Activated CD8-positive, alpha-beta T cell treated with anti-CD3 and anti-CD28 coated beads for 36 hours (primary cell): ENCODE data around the gene ZNF205. TPM values are rescaled to one million over a fixed set of nuclear protein-coding genes. Genes with fewer than 3 reads are reported as not detected.
"Not testable (repeated sequence)": the region's sequence is repeated elsewhere in the genome, so short reads cannot be mapped to it uniquely, and the experiment has no call there.

Experiments used
- ATAC-seq: fragments of 200-7000 bp; cut with Tn5 transposase; one replicate; pipeline ENCODE4 v1.10.0; 2021; ENCODE audit warnings: mild to moderate bottlenecking, moderate library complexity
- CTCF ChIA-PET: fragments of 350-600 bp; sonication (Branson Sonifier 250); formaldehyde crosslinking; loops from one replicate; lab custom pipeline; 2021; ENCODE audit warnings: antibody characterized with exemption; lab: Charles Lee
- POLR2A ChIA-PET: fragments of 350-600 bp; sonication (Branson Sonifier 250); formaldehyde crosslinking; loops from one replicate; lab custom pipeline; 2021; ENCODE audit warnings: antibody characterized with exemption; lab: Charles Lee
- DNase-seq: peaks from one replicate; pipeline ENCODE4 v3.0.0-alpha.2; 2020
- H3K27ac Mint-ChIP-seq: one replicate; pipeline ENCODE4 v1.8.0; 2021; ENCODE audit warnings: mild to moderate bottlenecking, mixed read lengths
- H3K27me3 Mint-ChIP-seq: one replicate; pipeline ENCODE4 v1.8.0; 2021; ENCODE audit warnings: mixed read lengths
- H3K36me3 Mint-ChIP-seq: one replicate; pipeline ENCODE4 v1.8.0; 2021; ENCODE audit warnings: low read depth, mixed read lengths
- H3K4me1 Mint-ChIP-seq: one replicate; pipeline ENCODE4 v1.8.0; 2021; ENCODE audit warnings: low read depth, mixed read lengths
- H3K4me3 Mint-ChIP-seq: one replicate; pipeline ENCODE4 v1.8.0; 2021; ENCODE audit warnings: mild to moderate bottlenecking, moderate library complexity, mixed read lengths
- H3K9me3 Mint-ChIP-seq: one replicate; pipeline ENCODE4 v1.8.0; 2021; ENCODE audit warnings: mixed read lengths
- intact Hi-C: fragments of 100-400 bp; cut with micrococcal nuclease; formaldehyde crosslinking; loops from one replicate; pipeline ENCODE4 v1.10.0; 2022
- total RNA-seq, 2 experiments: library from RNA; stranded (reverse); gene quantifications; one replicate each; pipeline ENCODE4 v1.2.3, GENCODE V29; 2021
- TF ChIP-seq, protein P1 (sequence below): fragments of 200-600 bp; IDR thresholded peaks from one replicate; pipeline ENCODE4 v1.8.0; 2022; ENCODE audit warnings: antibody characterized with exemption, mild to moderate bottlenecking

ZNF205 gene
- total RNA-seq, 2 experiments from 2014 or later: not detected

DNA sequence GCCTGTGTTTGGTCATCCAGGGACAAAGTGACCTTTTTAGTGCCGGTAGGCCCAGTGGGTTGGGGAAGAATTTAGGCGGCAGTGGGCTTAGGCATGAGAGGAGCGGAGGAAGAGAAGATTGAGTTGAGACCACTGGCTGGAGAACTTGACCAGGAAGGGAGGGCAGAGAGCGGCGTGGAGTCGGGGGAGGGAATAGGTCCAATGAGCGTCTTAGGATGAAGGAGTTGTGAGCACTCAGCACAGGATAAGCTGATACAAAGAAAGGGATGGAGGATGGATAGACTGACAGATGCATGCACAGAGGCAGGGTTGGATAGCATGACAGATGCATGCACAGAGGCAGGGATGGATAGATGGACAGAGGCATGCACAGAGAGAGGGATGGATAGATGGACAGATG lies 38.9 kb upstream of the ZNF205 start:
- DNase-seq (no peak), ATAC-seq (no peak)
- Mint-ChIP-seq H3K27me3 (no peaks in the 10 kb centered on the region), H3K27ac (peak overlapping the region; percentile 97), H3K9me3 (peaks cover 9% of the 10 kb centered on the region), H3K36me3 (peaks cover 29% of the 10 kb centered on the region), H3K4me3 (peak overlapping the region; percentile 60), H3K4me1 (peaks cover 80% of the 10 kb centered on the region)
- POLR2A ChIA-PET: interaction anchor here (5.1 to 5.7 kb wide), 2 partner anchors 7 to 15 kb away, joined by 27 to 49 read pairs; partner anchors contain the start of gene IL32
- TF ChIP-seq, protein P1, sequence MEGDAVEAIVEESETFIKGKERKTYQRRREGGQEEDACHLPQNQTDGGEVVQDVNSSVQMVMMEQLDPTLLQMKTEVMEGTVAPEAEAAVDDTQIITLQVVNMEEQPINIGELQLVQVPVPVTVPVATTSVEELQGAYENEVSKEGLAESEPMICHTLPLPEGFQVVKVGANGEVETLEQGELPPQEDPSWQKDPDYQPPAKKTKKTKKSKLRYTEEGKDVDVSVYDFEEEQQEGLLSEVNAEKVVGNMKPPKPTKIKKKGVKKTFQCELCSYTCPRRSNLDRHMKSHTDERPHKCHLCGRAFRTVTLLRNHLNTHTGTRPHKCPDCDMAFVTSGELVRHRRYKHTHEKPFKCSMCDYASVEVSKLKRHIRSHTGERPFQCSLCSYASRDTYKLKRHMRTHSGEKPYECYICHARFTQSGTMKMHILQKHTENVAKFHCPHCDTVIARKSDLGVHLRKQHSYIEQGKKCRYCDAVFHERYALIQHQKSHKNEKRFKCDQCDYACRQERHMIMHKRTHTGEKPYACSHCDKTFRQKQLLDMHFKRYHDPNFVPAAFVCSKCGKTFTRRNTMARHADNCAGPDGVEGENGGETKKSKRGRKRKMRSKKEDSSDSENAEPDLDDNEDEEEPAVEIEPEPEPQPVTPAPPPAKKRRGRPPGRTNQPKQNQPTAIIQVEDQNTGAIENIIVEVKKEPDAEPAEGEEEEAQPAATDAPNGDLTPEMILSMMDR: no peak
- intact Hi-C loops: no loop called here
- CTCF ChIA-PET: no interaction called here

DNA sequence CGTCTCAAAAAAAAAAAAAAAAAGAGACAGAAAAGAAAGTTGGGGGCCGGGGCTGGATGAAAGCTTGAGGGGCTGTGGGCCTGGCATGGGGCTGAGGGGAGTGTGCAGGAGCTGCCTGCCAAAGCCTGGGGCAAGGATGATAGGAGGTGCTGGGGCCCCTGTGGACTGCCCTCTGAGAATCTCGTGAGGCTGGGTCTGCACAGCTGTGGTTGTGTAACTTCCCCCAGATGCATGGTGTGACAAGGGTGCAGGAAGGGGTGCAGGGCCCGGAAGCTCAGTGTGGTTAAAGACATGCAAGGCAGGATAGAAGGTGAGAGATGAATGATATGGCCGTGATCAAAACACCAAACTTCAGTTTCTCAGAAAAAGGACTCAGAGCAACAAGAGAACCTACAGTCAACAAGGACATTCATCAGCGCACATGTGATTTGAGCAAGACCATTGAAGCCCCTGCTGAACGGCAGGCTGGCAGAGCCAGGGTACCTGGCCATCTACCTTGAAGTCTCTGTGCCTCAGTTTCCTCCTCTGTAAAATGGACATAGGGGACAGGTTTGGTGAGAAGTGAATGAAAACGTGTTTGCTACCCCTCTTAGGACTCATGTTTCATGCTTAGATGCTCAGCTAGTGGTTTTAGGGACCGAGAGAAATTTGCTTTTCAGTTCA lies 37.4 kb upstream of the ZNF205 start:
- Mint-ChIP-seq H3K27ac (peak overlapping the region; percentile 97), H3K27me3 (no peaks in the 10 kb centered on the region), H3K4me1 (peaks cover 75% of the 10 kb centered on the region), H3K4me3 (peak overlapping the region; percentile 60), H3K9me3 (peaks cover 18% of the 10 kb centered on the region), H3K36me3 (peaks cover 26% of the 10 kb centered on the region)
- TF ChIP-seq, protein P1: no peak
- DNase-seq (peak; percentile 93), ATAC-seq (peak; percentile 75)
- intact Hi-C loops: no loop called here
- POLR2A ChIA-PET: interaction anchor here (0.7 to 5.7 kb wide), 13 partner anchors 9 to 184 kb away, joined by 3 to 49 read pairs (median 4); partner anchors contain the start of genes IL32 and ZNF213
- CTCF ChIA-PET: interaction anchor here (0.8 to 5.1 kb wide), 8 partner anchors 10 to 55 kb away, joined by 3 to 23 read pairs (median 4); partner anchors contain the start of genes IL32 and ZSCAN10

DNA sequence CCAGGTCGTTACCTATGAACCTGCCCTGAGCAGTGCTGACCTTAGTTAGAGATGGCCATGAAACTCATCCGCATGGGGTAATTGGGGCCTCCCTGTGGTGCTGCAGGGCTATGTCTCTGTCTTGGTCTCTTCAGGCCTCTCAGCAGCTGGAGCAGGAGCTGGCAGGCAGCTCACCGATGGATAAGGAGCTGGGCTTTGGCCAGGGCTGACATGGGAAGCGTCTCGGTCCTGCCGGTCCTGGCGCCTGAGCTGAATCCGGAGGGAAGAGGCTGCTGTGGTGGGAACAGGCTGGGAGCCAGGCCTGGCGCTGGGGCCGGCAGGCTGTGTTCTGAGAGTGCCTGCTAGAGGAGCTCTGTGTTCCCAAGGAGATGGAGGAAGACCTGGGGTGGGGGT lies 36.9 kb upstream of the ZNF205 start:
- Mint-ChIP-seq H3K4me1 (peaks cover 70% of the 10 kb centered on the region), H3K36me3 (peaks cover 23% of the 10 kb centered on the region), H3K4me3 (peak overlapping the region; percentile 60), H3K9me3 (peaks cover 19% of the 10 kb centered on the region), H3K27me3 (no peaks in the 10 kb centered on the region), H3K27ac (peak overlapping the region; percentile 97)
- CTCF ChIA-PET: interaction anchor here (0.9 to 5.1 kb wide), 8 partner anchors 11 to 54 kb away, joined by 3 to 23 read pairs (median 4); partner anchors contain the start of genes IL32 and ZSCAN10
- DNase-seq (no peak), ATAC-seq (peak; percentile 11)
- TF ChIP-seq, protein P1: no peak
- intact Hi-C loops: no loop called here
- POLR2A ChIA-PET: interaction anchor here (0.7 to 5.7 kb wide), 10 partner anchors 9 to 183 kb away, joined by 3 to 49 read pairs (median 4); partner anchors contain the start of gene IL32

DNA sequence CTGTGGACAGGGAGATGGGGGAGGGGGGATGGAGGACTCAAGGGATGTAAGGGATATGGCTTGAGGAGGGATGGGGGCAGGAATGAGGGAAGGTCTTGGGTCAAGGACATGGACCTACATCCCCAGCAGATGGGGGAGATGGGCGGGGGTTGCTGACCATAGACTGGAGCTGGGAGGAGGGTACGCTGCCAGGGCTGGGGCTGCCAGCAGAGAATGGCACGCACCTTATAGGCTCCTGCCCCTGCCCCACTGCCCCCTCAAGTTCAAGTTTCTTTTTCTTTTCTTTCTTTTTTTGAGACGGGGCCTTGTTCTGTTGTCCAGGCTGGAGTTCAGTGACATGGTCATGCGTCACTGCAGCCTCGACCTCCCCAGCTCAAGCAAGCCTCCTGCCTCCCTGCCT lies 36.4 kb upstream of the ZNF205 start:
- intact Hi-C loops, DNase-seq, ATAC-seq, H3K27me3 Mint-ChIP-seq: not testable (repeated sequence)
- Mint-ChIP-seq H3K4me3 (peak overlapping the region; percentile 60), H3K27ac (peak overlapping the region; percentile 97), H3K36me3 (peaks cover 25% of the 10 kb centered on the region), H3K4me1 (peaks cover 69% of the 10 kb centered on the region), H3K9me3 (peaks cover 22% of the 10 kb centered on the region)
- CTCF ChIA-PET: interaction anchor here (0.9 to 5.1 kb wide), 7 partner anchors 13 to 54 kb away, joined by 3 to 23 read pairs (median 5); partner anchors contain the start of gene ZSCAN10
- POLR2A ChIA-PET: interaction anchor here (0.7 to 5.7 kb wide), 11 partner anchors 10 to 183 kb away, joined by 3 to 49 read pairs (median 4); partner anchors contain the start of gene IL32

DNA sequence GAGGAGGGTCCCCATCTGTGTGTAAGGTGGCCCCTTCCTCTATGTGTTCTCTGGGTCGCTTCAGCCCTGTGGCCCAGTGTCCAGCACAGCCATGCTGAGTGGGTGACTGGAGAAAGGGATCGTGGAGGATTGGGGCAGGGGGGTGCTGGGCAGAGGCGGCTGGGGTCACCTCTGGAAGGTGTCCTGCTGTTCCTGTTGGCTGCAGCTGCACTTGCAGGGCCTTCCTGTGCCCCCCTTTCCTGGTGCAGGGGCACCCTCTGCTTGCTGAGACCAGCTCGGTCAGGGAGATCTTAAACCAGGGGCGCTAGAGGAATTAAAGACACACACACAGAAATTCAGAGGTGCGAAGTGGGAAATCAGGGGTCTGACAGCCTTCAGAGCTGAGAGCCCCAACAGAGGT lies 35.8 kb upstream of the ZNF205 start:
- TF ChIP-seq, protein P1: no peak
- ChIA-PET CTCF (interaction anchor here (0.9 to 5.1 kb wide), 10 partner anchors 12 to 74 kb away, joined by 3 to 23 read pairs (median 4); partner anchors contain the start of gene ZSCAN10), POLR2A (interaction anchor here (0.9 to 5.7 kb wide), 10 partner anchors 10 to 177 kb away, joined by 3 to 49 read pairs (median 4); partner anchors contain the start of gene IL32)
- H3K27ac Mint-ChIP-seq: peak overlapping the region; percentile 97
- H3K4me1 Mint-ChIP-seq: peaks cover 67% of the 10 kb centered on the region
- peak overlapping the region; percentile 50 for H3K4me3 Mint-ChIP-seq
- ATAC-seq (no peak), DNase-seq (no peak)
- H3K9me3 Mint-ChIP-seq: peaks cover 25% of the 10 kb centered on the region
- peaks cover 25% of the 10 kb centered on the region for H3K36me3 Mint-ChIP-seq
- no peaks in the 10 kb centered on the region for H3K27me3 Mint-ChIP-seq
- intact Hi-C loops: no loop called here
